Panc1 (cell line): ENCODE results near the gene LRP2. TPM values are rescaled to one million over a fixed set of nuclear protein-coding genes. Genes with fewer than 3 reads are reported as not detected.

Experiments
- ATAC-seq: fragments of 200-7000 bp; cut with Tn5 transposase; 2 replicates; pipeline ENCODE4 v1.9.1; 2020; ENCODE audit warnings: mild to moderate bottlenecking, moderate library complexity
- BruUV-seq: library from RNA; stranded (reverse); fragments of 400-500 nt; replicated peaks from 2 replicates; lab custom pipeline; 2021; lab: Mats Ljungman, UMichigan
- CTCF ChIA-PET: fragments of 300-600 bp; sonication (Branson Sonifier 250); formaldehyde crosslinking; loops from one replicate; lab custom pipeline; 2022; ENCODE audit warnings: antibody characterized with exemption; lab: Charles Lee
- POLR2A ChIA-PET: fragments of 300-600 bp; sonication (Branson Sonifier 250); formaldehyde crosslinking; loops from one replicate; lab custom pipeline; 2022; ENCODE audit warnings: antibody characterized with exemption; lab: Charles Lee
- DNase-seq: peaks from one replicate; pipeline ENCODE4 v3.0.0-alpha.2; 2010; ENCODE audit warnings: low read depth, low spot score
- H3K27ac ChIP-seq: 2 replicates; pipeline ENCODE4 v1.5.1; 2011; ENCODE audit warnings: mild to moderate bottlenecking, low read length, inconsistent platforms
- H3K27me3 ChIP-seq: fragments of 200-500 bp; sonication (Bioruptor generic); 2 replicates; pipeline ENCODE4 v1.6.0; 2014; ENCODE audit warnings: low read length, inconsistent platforms; ENCODE audit not compliant: control insufficient read depth, insufficient read depth
- H3K36me3 ChIP-seq: fragments of 200-500 bp; sonication (Bioruptor generic); 2 replicates; pipeline ENCODE4 v1.5.1; 2014; ENCODE audit warnings: inconsistent platforms, mild to moderate bottlenecking, low read length, moderate library complexity; ENCODE audit not compliant: control insufficient read depth, insufficient read depth
- H3K4me1 ChIP-seq: 2 replicates; pipeline ENCODE4 v1.5.1; 2011; ENCODE audit warnings: inconsistent platforms, mild to moderate bottlenecking, low read length, moderate library complexity; ENCODE audit not compliant: control insufficient read depth, insufficient read depth
- H3K4me3 ChIP-seq, 2 experiments: 2 replicates each; pipeline ENCODE4 v1.5.1; 2011 to 2012; ENCODE audit warnings: low read depth in 2 of 2, low read length in 2 of 2, mild to moderate bottlenecking in 2 of 2, inconsistent platforms in 1 of 2, moderate library complexity in 1 of 2
- H3K9me3 ChIP-seq: fragments of 200-500 bp; sonication (Bioruptor generic); 2 replicates; pipeline ENCODE4 v1.5.1; 2014; ENCODE audit warnings: low read depth, mild to moderate bottlenecking, inconsistent platforms, low read length, moderate library complexity; ENCODE audit not compliant: control insufficient read depth, insufficient read depth
- CTCF ChIP-seq: fragments of 450-650 bp; IDR thresholded peaks from 2 replicates; pipeline ENCODE4 v1.5.1; 2017; ENCODE audit warnings: mild to moderate bottlenecking
- POLR2AphosphoS5 ChIP-seq: IDR thresholded peaks from 2 replicates; pipeline ENCODE4 v1.6.1; 2012; ENCODE audit warnings: mild to moderate bottlenecking, low read depth, low read length, moderate library complexity
- REST ChIP-seq, 2 experiments: IDR thresholded peaks; 2 replicates each; pipeline ENCODE4 v1.6.1; 2011 to 2012; ENCODE audit warnings: low read depth in 2 of 2, control low read depth in 1 of 2, low read length in 1 of 2, mild to moderate bottlenecking in 1 of 2, moderate library complexity in 1 of 2; ENCODE audit not compliant: insufficient read depth in 1 of 2
- SIN3A ChIP-seq: IDR thresholded peaks from 2 replicates; pipeline ENCODE4 v1.6.1; 2012; ENCODE audit warnings: low read depth, mild to moderate bottlenecking, low read length, moderate library complexity, borderline replicate concordance; ENCODE audit not compliant: insufficient read depth
- TCF7L2 ChIP-seq: IDR thresholded peaks from 2 replicates; pipeline ENCODE4 v1.6.1; 2011; ENCODE audit warnings: mild to moderate bottlenecking, low read depth, low read length, inconsistent platforms
- in situ Hi-C: cut with HindIII; loops from 2 replicates; pipeline ENCODE4 v1.10.0; 2016; ENCODE audit warnings: low sequenced_read_pairs, low pct_unique_long_range_greater_than_20kb
- intact Hi-C: fragments of 100-400 bp; cut with micrococcal nuclease; formaldehyde crosslinking; loops from one replicate; pipeline ENCODE4 v1.10.0; 2022; ENCODE audit not compliant: unreplicated experiment
- total RNA-seq: library from RNA; stranded (reverse); gene quantifications from one replicate; pipeline ENCODE4 v1.2.1, GENCODE V29; 2021; ENCODE audit not compliant: unreplicated experiment

LRP2 gene
- total RNA-seq, 1 experiment from 2014 or later = 0.10 TPM

DNA sequence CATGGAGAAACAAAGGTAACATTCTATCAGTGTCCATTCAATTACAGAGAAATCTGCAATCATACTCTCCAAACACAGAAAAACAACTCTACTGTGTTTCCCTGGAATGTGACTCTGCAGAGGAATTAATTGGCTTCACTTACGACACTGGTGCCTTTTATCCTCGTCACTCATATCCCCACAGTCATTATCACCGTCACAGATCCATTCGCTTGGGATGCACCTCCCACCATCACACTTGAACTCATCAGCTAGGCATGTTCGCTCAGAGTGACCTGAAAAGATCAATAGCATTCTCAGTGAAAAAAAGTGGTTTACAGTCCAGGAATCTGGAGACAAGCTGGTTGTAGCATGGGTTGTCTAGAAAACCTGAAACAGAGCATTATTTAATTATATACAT is 168.7 kb downstream of the LRP2 start:
- ChIA-PET CTCF (no interaction called here), POLR2A (no interaction called here)
- H3K4me3 ChIP-seq = no peak overlapping the region
- intact Hi-C loops (no loop called here), in situ Hi-C loops (no loop called here)
- TF ChIP-seq POLR2AphosphoS5 = no peak
- TF ChIP-seq REST (IDR thresholded peaks at IDR 0.05; ENCODE audit: insufficient read depth in 1 of 2, low read depth in 2 of 2, low read length in 1 of 2) = no peak
- TF ChIP-seq SIN3A = no peak
- no peak for TF ChIP-seq CTCF
- no peak for TF ChIP-seq TCF7L2
- peaks cover 14% of the 10 kb centered on the region for H3K27me3 ChIP-seq
- H3K4me1 ChIP-seq = no peaks in the 10 kb centered on the region
- no peak for DNase-seq
- no peak overlapping the region for H3K27ac ChIP-seq
- no peaks in the 10 kb centered on the region for H3K36me3 ChIP-seq
- no TSS peak for BruUV-seq
- H3K9me3 ChIP-seq = no peaks in the 10 kb centered on the region
- ATAC-seq = no peak

- no peaks in the 10 kb centered on the region for H3K4me1 ChIP-seq
- intact Hi-C loops (no loop called here), in situ Hi-C loops (no loop called here)
- H3K9me3 ChIP-seq = no peaks in the 10 kb centered on the region
- ATAC-seq (no peak), DNase-seq (no peak)
- TF ChIP-seq TCF7L2 (no peak), POLR2AphosphoS5 (no peak), CTCF (no peak), SIN3A (no peak), REST (IDR thresholded peaks at IDR 0.05; ENCODE audit: insufficient read depth in 1 of 2, low read depth in 2 of 2, low read length in 1 of 2) (no peak)
- no peak overlapping the region for H3K4me3 ChIP-seq
- H3K27ac ChIP-seq = no peak overlapping the region
- no TSS peak for BruUV-seq
- peaks cover 11% of the 10 kb centered on the region for H3K27me3 ChIP-seq
- no peaks in the 10 kb centered on the region for H3K36me3 ChIP-seq
- ChIA-PET CTCF (no interaction called here), POLR2A (no interaction called here)
These were observed 172.0 kb downstream of the LRP2 start for GRCh38 chr2:169190197-169190775.
